Stomach (tissue), 4 donors: Measurements from ENCODE around the gene STRBP.

Source experiments
- CTCF ChIP-seq, 7 experiments: fragments of 450-650 bp in 4 of 7; fragments of 200-600 bp in 3 of 7; sonication (generic) in 3 of 7; IDR thresholded peaks; one replicate each; pipeline ENCODE4 v1.5.1; 2016 to 2019; ENCODE audit warnings: antibody characterized with exemption in 7 of 7, control low read depth in 2 of 7, mild to moderate bottlenecking in 1 of 7
- POLR2AphosphoS5 ChIP-seq, 3 donors: sonication (generic); formaldehyde crosslinking; IDR thresholded peaks; one replicate each; pipeline ENCODE4 v1.6.1; 2016; ENCODE audit warnings: antibody characterized with exemption in 3 of 3

- TF ChIP-seq POLR2AphosphoS5 (IDR thresholded peaks at IDR 0.05) (no peak), CTCF (IDR thresholded peaks at IDR 0.05) (no peak)
Observed at GRCh38 chr9:123304340-123304691, 35.9 kb upstream of the STRBP start.
